ENCODE measurements around the gene NRXN3.

NRXN3 gene

GRCh38 chr14:78245238-78245637 is 75.1 kb downstream of the NRXN3 start:
- peaks cover 12% of the 10 kb centered on the region for H3K9me3 ChIP-seq (replicated peaks; ENCODE audit: low read length)
- no peaks in the 10 kb centered on the region for H3K27me3 ChIP-seq (ENCODE audit: control insufficient read depth, insufficient read depth, low read length)
- H3K4me3 ChIP-seq (ENCODE audit: low read length), result no peak overlapping the region
- H3K4me2 ChIP-seq (ENCODE audit: low read length), result no peak overlapping the region
- no peak overlapping the region for H3K9ac ChIP-seq (ENCODE audit: low read depth, low read length)
- H3K36me3 ChIP-seq (ENCODE audit: insufficient read depth, low read length), result no peaks in the 10 kb centered on the region
- H3K4me1 ChIP-seq (ENCODE audit: control insufficient read depth, insufficient read depth, low read length), result no peaks in the 10 kb centered on the region

- H3K36me3 ChIP-seq (ENCODE audit: insufficient read depth, low read length), result no peaks in the 10 kb centered on the region
- H3K4me3 ChIP-seq (ENCODE audit: low read length), result no peak overlapping the region
- H3K4me2 ChIP-seq (ENCODE audit: low read length), result no peak overlapping the region
- no peak overlapping the region for H3K9ac ChIP-seq (ENCODE audit: low read depth, low read length)
- no peaks in the 10 kb centered on the region for H3K27me3 ChIP-seq (ENCODE audit: control insufficient read depth, insufficient read depth, low read length)
- peaks cover 5% of the 10 kb centered on the region for H3K9me3 ChIP-seq (replicated peaks; ENCODE audit: low read length)
- no peaks in the 10 kb centered on the region for H3K4me1 ChIP-seq (ENCODE audit: control insufficient read depth, insufficient read depth, low read length)
Observed at GRCh38 chr14:78248501-78249090, 78.4 kb downstream of the NRXN3 start.

- peaks cover 8% of the 10 kb centered on the region for H3K9me3 ChIP-seq (replicated peaks; ENCODE audit: low read length)
Observed at GRCh38 chr14:78251308-78251707, 81.1 kb downstream of the NRXN3 start.

GRCh38 chr14:78253986-78254385 is 83.8 kb downstream of the NRXN3 start:
- Histone ChIP-seq H3K4me2 (ENCODE audit: low read length) (no peak overlapping the region), H3K4me1 (ENCODE audit: control insufficient read depth, insufficient read depth, low read length) (no peaks in the 10 kb centered on the region), H3K27me3 (ENCODE audit: control insufficient read depth, insufficient read depth, low read length) (no peaks in the 10 kb centered on the region), H3K36me3 (ENCODE audit: insufficient read depth, low read length) (no peaks in the 10 kb centered on the region), H3K9ac (ENCODE audit: low read depth, low read length) (no peak overlapping the region), H3K4me3 (ENCODE audit: low read length) (no peak overlapping the region), H3K9me3 (replicated peaks; ENCODE audit: low read length) (peaks cover 5% of the 10 kb centered on the region)

More at GRCh38 chr14:78251308-78251707, 81.1 kb downstream of the NRXN3 start:
- H3K4me2 ChIP-seq (ENCODE audit: low read length), result no peak overlapping the region
- no peaks in the 10 kb centered on the region for H3K36me3 ChIP-seq (ENCODE audit: insufficient read depth, low read length)
- H3K4me3 ChIP-seq (ENCODE audit: low read length), result no peak overlapping the region
- H3K4me1 ChIP-seq (ENCODE audit: control insufficient read depth, insufficient read depth, low read length), result no peaks in the 10 kb centered on the region
- H3K9ac ChIP-seq (ENCODE audit: low read depth, low read length), result no peak overlapping the region
- H3K27me3 ChIP-seq (ENCODE audit: control insufficient read depth, insufficient read depth, low read length), result no peaks in the 10 kb centered on the region

GRCh38 chr14:78254911-78255461 is 84.8 kb downstream of the NRXN3 start:
- H3K9me3 ChIP-seq (replicated peaks; ENCODE audit: low read length), result peaks cover 5% of the 10 kb centered on the region
- no peak overlapping the region for H3K9ac ChIP-seq (ENCODE audit: low read depth, low read length)
- no peaks in the 10 kb centered on the region for H3K27me3 ChIP-seq (ENCODE audit: control insufficient read depth, insufficient read depth, low read length)
- no peak overlapping the region for H3K4me2 ChIP-seq (ENCODE audit: low read length)
- H3K4me1 ChIP-seq (ENCODE audit: control insufficient read depth, insufficient read depth, low read length), result no peaks in the 10 kb centered on the region
- H3K36me3 ChIP-seq (ENCODE audit: insufficient read depth, low read length), result no peaks in the 10 kb centered on the region
- no peak overlapping the region for H3K4me3 ChIP-seq (ENCODE audit: low read length)

GRCh38 chr14:78259831-78260230 is 89.7 kb downstream of the NRXN3 start:
- no peaks in the 10 kb centered on the region for H3K36me3 ChIP-seq (ENCODE audit: insufficient read depth, low read length)
- no peak overlapping the region for H3K4me2 ChIP-seq (ENCODE audit: low read length)
- H3K4me3 ChIP-seq (ENCODE audit: low read length), result no peak overlapping the region
- no peak overlapping the region for H3K9ac ChIP-seq (ENCODE audit: low read depth, low read length)
- no peaks in the 10 kb centered on the region for H3K27me3 ChIP-seq (ENCODE audit: control insufficient read depth, insufficient read depth, low read length)
- peaks cover 4% of the 10 kb centered on the region for H3K9me3 ChIP-seq (replicated peaks; ENCODE audit: low read length)
- H3K4me1 ChIP-seq (ENCODE audit: control insufficient read depth, insufficient read depth, low read length), result no peaks in the 10 kb centered on the region

GRCh38 chr14:78278464-78279250 is 108.5 kb downstream of the NRXN3 start:
- no peaks in the 10 kb centered on the region for H3K9me3 ChIP-seq (replicated peaks; ENCODE audit: low read length)
- H3K9ac ChIP-seq (ENCODE audit: low read depth, low read length), result no peak overlapping the region
- no peak overlapping the region for H3K4me3 ChIP-seq (ENCODE audit: low read length)
- no peaks in the 10 kb centered on the region for H3K27me3 ChIP-seq (ENCODE audit: control insufficient read depth, insufficient read depth, low read length)
- H3K36me3 ChIP-seq (ENCODE audit: insufficient read depth, low read length), result no peaks in the 10 kb centered on the region
- no peak overlapping the region for H3K4me2 ChIP-seq (ENCODE audit: low read length)
- no peaks in the 10 kb centered on the region for H3K4me1 ChIP-seq (ENCODE audit: control insufficient read depth, insufficient read depth, low read length)

GRCh38 chr14:78282437-78282836 is 112.3 kb downstream of the NRXN3 start:
- Histone ChIP-seq H3K9me3 (replicated peaks; ENCODE audit: low read length) (no peaks in the 10 kb centered on the region), H3K9ac (ENCODE audit: low read depth, low read length) (no peak overlapping the region), H3K4me2 (ENCODE audit: low read length) (no peak overlapping the region), H3K4me1 (ENCODE audit: control insufficient read depth, insufficient read depth, low read length) (no peaks in the 10 kb centered on the region), H3K4me3 (ENCODE audit: low read length) (no peak overlapping the region), H3K27me3 (ENCODE audit: control insufficient read depth, insufficient read depth, low read length) (no peaks in the 10 kb centered on the region), H3K36me3 (ENCODE audit: insufficient read depth, low read length) (no peaks in the 10 kb centered on the region)

GRCh38 chr14:78286210-78286609 is 116.0 kb downstream of the NRXN3 start:
- H3K9me3 ChIP-seq (replicated peaks; ENCODE audit: low read length), result no peaks in the 10 kb centered on the region
- no peaks in the 10 kb centered on the region for H3K36me3 ChIP-seq (ENCODE audit: insufficient read depth, low read length)
- H3K27me3 ChIP-seq (ENCODE audit: control insufficient read depth, insufficient read depth, low read length), result no peaks in the 10 kb centered on the region
- H3K4me3 ChIP-seq (ENCODE audit: low read length), result no peak overlapping the region
- no peak overlapping the region for H3K4me2 ChIP-seq (ENCODE audit: low read length)
- no peak overlapping the region for H3K9ac ChIP-seq (ENCODE audit: low read depth, low read length)
- no peaks in the 10 kb centered on the region for H3K4me1 ChIP-seq (ENCODE audit: control insufficient read depth, insufficient read depth, low read length)

- Histone ChIP-seq H3K27me3 (ENCODE audit: control insufficient read depth, insufficient read depth, low read length) (no peaks in the 10 kb centered on the region), H3K4me2 (ENCODE audit: low read length) (no peak overlapping the region), H3K9ac (ENCODE audit: low read depth, low read length) (no peak overlapping the region), H3K4me1 (ENCODE audit: control insufficient read depth, insufficient read depth, low read length) (no peaks in the 10 kb centered on the region), H3K9me3 (replicated peaks; ENCODE audit: low read length) (no peaks in the 10 kb centered on the region), H3K4me3 (ENCODE audit: low read length) (no peak overlapping the region), H3K36me3 (ENCODE audit: insufficient read depth, low read length) (no peaks in the 10 kb centered on the region)
Observed at GRCh38 chr14:78292003-78292402, 121.8 kb downstream of the NRXN3 start.

GRCh38 chr14:78297858-78298257 is 127.7 kb downstream of the NRXN3 start:
- H3K9ac ChIP-seq (ENCODE audit: low read depth, low read length), result no peak overlapping the region
- H3K36me3 ChIP-seq (ENCODE audit: insufficient read depth, low read length), result no peaks in the 10 kb centered on the region
- no peaks in the 10 kb centered on the region for H3K27me3 ChIP-seq (ENCODE audit: control insufficient read depth, insufficient read depth, low read length)
- H3K9me3 ChIP-seq (replicated peaks; ENCODE audit: low read length), result no peaks in the 10 kb centered on the region
- H3K4me1 ChIP-seq (ENCODE audit: control insufficient read depth, insufficient read depth, low read length), result no peaks in the 10 kb centered on the region
- H3K4me2 ChIP-seq (ENCODE audit: low read length), result no peak overlapping the region
- no peak overlapping the region for H3K4me3 ChIP-seq (ENCODE audit: low read length)

- Histone ChIP-seq H3K27me3 (ENCODE audit: control insufficient read depth, insufficient read depth, low read length) (no peaks in the 10 kb centered on the region), H3K4me3 (ENCODE audit: low read length) (no peak overlapping the region), H3K36me3 (ENCODE audit: insufficient read depth, low read length) (no peaks in the 10 kb centered on the region), H3K4me1 (ENCODE audit: control insufficient read depth, insufficient read depth, low read length) (no peaks in the 10 kb centered on the region), H3K9me3 (replicated peaks; ENCODE audit: low read length) (no peaks in the 10 kb centered on the region), H3K9ac (ENCODE audit: low read depth, low read length) (no peak overlapping the region), H3K4me2 (ENCODE audit: low read length) (no peak overlapping the region)
Observed at GRCh38 chr14:78298298-78298697, 128.1 kb downstream of the NRXN3 start.
